Type B pancreatic cell (in vitro differentiated cells): ENCODE results near the gene ANLN. TPM values are rescaled to one million over a fixed set of nuclear protein-coding genes. Genes with fewer than 3 reads are reported as not detected.
"Not testable (repeated sequence)": the region's sequence is repeated elsewhere in the genome, so short reads cannot be mapped to it uniquely, and the experiment has no call there.

Experiments
- DNase-seq: peaks from one replicate; pipeline ENCODE4 v3.0.0; 2021; ENCODE audit warnings: mixed read lengths; ENCODE audit not compliant: unreplicated experiment; ENCODE audit errors: extremely low spot score
- H3K27ac Mint-ChIP-seq: 2 replicates; pipeline ENCODE4 v1.8.0; 2021; ENCODE audit warnings: mild to moderate bottlenecking, mixed read lengths
- H3K27me3 Mint-ChIP-seq: 2 replicates; pipeline ENCODE4 v1.8.0; 2021; ENCODE audit warnings: mixed read lengths
- H3K36me3 Mint-ChIP-seq: 2 replicates; pipeline ENCODE4 v1.8.0; 2021; ENCODE audit warnings: mixed read lengths
- H3K4me1 Mint-ChIP-seq: one replicate; pipeline ENCODE4 v1.8.0; 2021; ENCODE audit warnings: mixed read lengths; ENCODE audit not compliant: unreplicated experiment
- H3K4me3 Mint-ChIP-seq: 2 replicates; pipeline ENCODE4 v1.8.0; 2021; ENCODE audit warnings: mild to moderate bottlenecking, mixed read lengths
- H3K9me3 Mint-ChIP-seq: 2 replicates; pipeline ENCODE4 v1.8.0; 2021; ENCODE audit warnings: mixed read lengths
- CTCF ChIP-seq: fragments of 200-600 bp; sonication (generic); conservative IDR thresholded peaks from 2 replicates; pipeline ENCODE4 v1.5.0; 2021; ENCODE audit warnings: antibody characterized with exemption, mild to moderate bottlenecking
- total RNA-seq: library from RNA; stranded (reverse); gene quantifications from 2 replicates; pipeline ENCODE4 v1.2.1, GENCODE V29; 2021; ENCODE audit warnings: low replicate concordance

The ANLN gene
- total RNA-seq, 1 donor from 2014 or later: 68.3 TPM

- Mint-ChIP-seq H3K9me3 (peaks cover 4% of the 10 kb centered on the region), H3K27me3 (no peaks in the 10 kb centered on the region), H3K36me3 (no peaks in the 10 kb centered on the region), H3K27ac (no peak overlapping the region), H3K4me1 (peaks cover 23% of the 10 kb centered on the region), H3K4me3 (no peak overlapping the region)
- TF ChIP-seq CTCF: peak; percentile 91
- no peak for DNase-seq
These were observed 98.2 kb downstream of the ANLN start for GRCh38 chr7:36487756-36488336.

GRCh38 chr7:36488672-36489071, 99.0 kb downstream of the ANLN start:
- H3K36me3 Mint-ChIP-seq, H3K27ac Mint-ChIP-seq, DNase-seq, H3K9me3 Mint-ChIP-seq, H3K4me3 Mint-ChIP-seq, H3K27me3 Mint-ChIP-seq: not testable (repeated sequence)
- H3K4me1 Mint-ChIP-seq: peaks cover 23% of the 10 kb centered on the region

- Mint-ChIP-seq H3K27ac (no peak overlapping the region), H3K27me3 (no peaks in the 10 kb centered on the region), H3K9me3 (peaks cover 4% of the 10 kb centered on the region), H3K36me3 (no peaks in the 10 kb centered on the region), H3K4me1 (peaks cover 21% of the 10 kb centered on the region), H3K4me3 (no peak overlapping the region)
- no peak for TF ChIP-seq CTCF
- no peak for DNase-seq
These were observed 100.8 kb downstream of the ANLN start for GRCh38 chr7:36490419-36490830.

- Mint-ChIP-seq H3K4me1 (peaks cover 21% of the 10 kb centered on the region), H3K36me3 (no peaks in the 10 kb centered on the region), H3K9me3 (peaks cover 8% of the 10 kb centered on the region), H3K27ac (no peak overlapping the region), H3K27me3 (no peaks in the 10 kb centered on the region), H3K4me3 (no peak overlapping the region)
- no peak for DNase-seq
- no peak for TF ChIP-seq CTCF
These were observed 101.7 kb downstream of the ANLN start for GRCh38 chr7:36491317-36491716.

- no peaks in the 10 kb centered on the region for H3K27me3 Mint-ChIP-seq
- TF ChIP-seq CTCF: no peak
- no peak overlapping the region for H3K4me3 Mint-ChIP-seq
- no peaks in the 10 kb centered on the region for H3K36me3 Mint-ChIP-seq
- peaks cover 4% of the 10 kb centered on the region for H3K4me1 Mint-ChIP-seq
- H3K27ac Mint-ChIP-seq: no peak overlapping the region
- no peak for DNase-seq
- peaks cover 4% of the 10 kb centered on the region for H3K9me3 Mint-ChIP-seq
These were observed 106.9 kb downstream of the ANLN start for GRCh38 chr7:36496576-36496975.

GRCh38 chr7:36497176-36497575, 107.5 kb downstream of the ANLN start:
- not testable (repeated sequence) for H3K9me3 Mint-ChIP-seq, H3K36me3 Mint-ChIP-seq, H3K4me1 Mint-ChIP-seq, H3K27me3 Mint-ChIP-seq, DNase-seq, H3K4me3 Mint-ChIP-seq
- H3K27ac Mint-ChIP-seq: peak overlapping the region; percentile 8

- no peak overlapping the region for H3K4me3 Mint-ChIP-seq
- H3K27me3 Mint-ChIP-seq: no peaks in the 10 kb centered on the region
- H3K36me3 Mint-ChIP-seq: peaks cover 3% of the 10 kb centered on the region
- peaks cover 4% of the 10 kb centered on the region for H3K4me1 Mint-ChIP-seq
- no peak for TF ChIP-seq CTCF
- peak overlapping the region; percentile 19 for H3K27ac Mint-ChIP-seq
- H3K9me3 Mint-ChIP-seq: peaks cover 4% of the 10 kb centered on the region
- DNase-seq: no peak
These were observed 108.1 kb downstream of the ANLN start for GRCh38 chr7:36497775-36498174.
